ENCODE measurements around the gene RILPL2.
A peak's percentile ranks its signal among the peaks of the same experiment; 100 is the strongest.
"Not testable (repeated sequence)": the region's sequence is repeated elsewhere in the genome, so short reads cannot be mapped to it uniquely, and the experiment has no call there.

RILPL2 gene

GRCh38 chr12:123387508-123388176 is 48.8 kb downstream of the RILPL2 start:
- no peak for DNase-seq (ENCODE audit: low read depth)
- TF ChIP-seq CTCF (IDR thresholded peaks at IDR 0.05; ENCODE audit: low read depth, low read length, missing control alignments) = peak; percentile 6

GRCh38 chr12:123385536-123385935 is 50.9 kb downstream of the RILPL2 start:
- not testable (repeated sequence) for DNase-seq (ENCODE audit: low read depth)

More at GRCh38 chr12:123387508-123388176, 48.8 kb downstream of the RILPL2 start:
- peak overlapping the region; percentile 61 for H3K4me3 ChIP-seq (ENCODE audit: low read depth, low read length)

GRCh38 chr12:123384994-123385376 is 51.5 kb downstream of the RILPL2 start:
- no peak for DNase-seq (ENCODE audit: low read depth)
- peak overlapping the region; percentile 66 for H3K4me3 ChIP-seq (ENCODE audit: low read depth, low read length)
- no peak for TF ChIP-seq CTCF (IDR thresholded peaks at IDR 0.05; ENCODE audit: low read depth, low read length, missing control alignments)

More at GRCh38 chr12:123385536-123385935, 50.9 kb downstream of the RILPL2 start:
- H3K4me3 ChIP-seq (ENCODE audit: low read depth, low read length) = not testable (repeated sequence)

GRCh38 chr12:123384318-123384993 is 52.0 kb downstream of the RILPL2 start:
- no peak for DNase-seq (ENCODE audit: low read depth)
- H3K4me3 ChIP-seq (ENCODE audit: low read depth, low read length) = peak overlapping the region; percentile 66
- TF ChIP-seq CTCF (IDR thresholded peaks at IDR 0.05; ENCODE audit: low read depth, low read length, missing control alignments) = peak; percentile 10

GRCh38 chr12:123382684-123383083 is 53.8 kb downstream of the RILPL2 start:
- no peak for DNase-seq (ENCODE audit: low read depth)
- no peak overlapping the region for H3K4me3 ChIP-seq (ENCODE audit: low read depth, low read length)
- no peak for TF ChIP-seq CTCF (IDR thresholded peaks at IDR 0.05; ENCODE audit: low read depth, low read length, missing control alignments)

GRCh38 chr12:123379391-123379790 is 57.1 kb downstream of the RILPL2 start:
- H3K4me3 ChIP-seq (ENCODE audit: low read depth, low read length) = no peak overlapping the region
- no peak for TF ChIP-seq CTCF (IDR thresholded peaks at IDR 0.05; ENCODE audit: low read depth, low read length, missing control alignments)
- no peak for DNase-seq (ENCODE audit: low read depth)

GRCh38 chr12:123372415-123372814 is 64.1 kb downstream of the RILPL2 start:
- not testable (repeated sequence) for DNase-seq (ENCODE audit: low read depth); H3K4me3 ChIP-seq (ENCODE audit: low read depth, low read length)

- not testable (repeated sequence) for DNase-seq (ENCODE audit: low read depth)
Observed at GRCh38 chr12:123371667-123372368, 64.7 kb downstream of the RILPL2 start.

More at GRCh38 chr12:123371667-123372368, 64.7 kb downstream of the RILPL2 start:
- H3K4me3 ChIP-seq (ENCODE audit: low read depth, low read length) = not testable (repeated sequence)
